Pancreas (tissue), 10 donors: Measurements from ENCODE around the gene ESRRB. TPM values are rescaled to one million over a fixed set of nuclear protein-coding genes. Genes with fewer than 3 reads are reported as not detected.

ENCODE experiments used
- ATAC-seq, 4 donors: fragments of 200-7000 bp; cut with Tn5 transposase; one replicate each; pipeline versions ENCODE4 v1.8.0 to v1.9.1; 2020; ENCODE audit warnings: mild to moderate bottlenecking in 4 of 4, moderate library complexity in 4 of 4
- DNase-seq, 6 donors: peaks; one replicate each; pipeline ENCODE4 v3.0.0-alpha.2; 2020
- FAIRE-seq: peaks from 2 replicates; lab custom pipeline; 2012; peaks lifted over from hg19 to GRCh38; lab: Jason Lieb, UNC
- H3K27ac ChIP-seq, 4 donors: fragments of 200-600 bp; sonication (generic); 1 replicate in 3 of 4; 2 replicates in 1 of 4; pipeline versions ENCODE4 v1.5.0 to v1.8.0; 2020
- H3K27me3 ChIP-seq, 4 donors: fragments of 200-600 bp; one replicate each; pipeline ENCODE4 v1.8.0; 2021
- H3K36me3 ChIP-seq, 3 donors: fragments of 200-600 bp; sonication (generic) in 1 of 3; one replicate each; pipeline versions ENCODE4 v1.5.0 to v1.8.0; 2020 to 2021
- H3K4me1 ChIP-seq, 3 donors: fragments of 200-600 bp; one replicate each; pipeline ENCODE4 v1.8.0; 2021
- H3K4me3 ChIP-seq, 4 donors: fragments of 200-600 bp; sonication (generic) in 2 of 4; one replicate each; pipeline versions ENCODE4 v1.5.0 to v1.8.0; 2020 to 2021
- H3K9me3 ChIP-seq, 4 donors: fragments of 200-600 bp; one replicate each; pipeline ENCODE4 v1.8.0; 2021
- CTCF ChIP-seq, 4 donors: fragments of 200-600 bp; sonication (generic) in 3 of 4; IDR thresholded peaks; one replicate each; pipeline versions ENCODE4 v1.5.0 to v1.8.0; 2021; ENCODE audit warnings: antibody characterized with exemption in 4 of 4
- whole genome bisulfite sequencing, 2 donors: extraction: QIAGEN DNeasy Blood & Tissue Kit; methylation state at CpG; one replicate each; pipeline ENCODE4 v1.1.7; 2013; 5-methylcytosine and 5-hydroxymethylcytosine counted together
- intact Hi-C, 3 donors: fragments of 100-400 bp; cut with DNase I; formaldehyde crosslinking; loops; one replicate each; pipeline versions ENCODE4 v1.11.1 to v1.14.2; 2022
- polyA plus RNA-seq, 2 donors: library from polyadenylated mRNA; stranded (reverse); fragments of 200-250 nt; gene quantifications; one replicate each; pipeline ENCODE4 v1.2.3, GENCODE V29; 2013
- total RNA-seq, 6 donors: library from RNA; stranded (reverse); fragmentation: NEBNext Ultra II Directional in 4 of 6; extraction: Animal tissue kit (Norgen Biotek cat#: 25700) in 4 of 6; gene quantifications; one replicate each; pipeline versions ENCODE4 v1.2.1 to v1.2.4, GENCODE V29; 2021 to 2023
- donor health status: healthy with polysubstance abuse.
- donor health status: DM: no; HTN: no; CAD: no; lungs with moderate emphysema.
- donor health status: DM: no; HTN: no; CAD: no.
- donor health status: control.
- donor health status: control.
- donor health status: Bipolar disorder and iron deficiency.
- donor health status: DM: yes; HTN: yes; CAD: no.
- donor health status: DM: no; HTN: no; CAD: no.
- donor health status: DM: no; HTN: no; CAD: no.
- donor health status: DM: yes; HTN: yes; CAD: no.

ESRRB gene
- total and polyA plus RNA-seq, 8 donors = 0.14 to 0.85 (median 0.50) TPM; not detected in 2

DNA sequence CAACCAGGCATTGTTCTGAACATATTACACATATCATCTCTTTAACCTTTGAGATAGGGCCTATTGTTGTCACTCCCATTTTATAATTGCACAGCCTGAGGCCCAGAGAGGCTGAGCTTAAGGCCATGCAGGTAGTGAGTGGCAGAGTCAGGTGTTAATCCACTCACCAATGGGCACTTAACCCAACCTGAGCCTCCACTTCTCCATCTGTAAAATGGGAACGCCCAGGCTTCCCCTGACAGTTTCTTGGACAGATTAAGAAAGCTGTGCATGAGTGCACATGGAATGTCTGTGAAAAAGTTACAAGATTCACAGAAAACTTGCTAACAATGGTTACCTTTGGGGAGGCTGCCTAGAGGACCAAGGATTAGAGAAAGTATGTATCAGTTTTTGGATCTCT is 32.9 kb downstream of the ESRRB start:
- DNase-seq (no peak), FAIRE-seq (no peak), ATAC-seq (no peak)
- H3K27ac ChIP-seq = no peak overlapping the region
- H3K9me3 ChIP-seq = no peaks in the 10 kb centered on the region
- H3K4me1 ChIP-seq = peaks cover 0 to 4% (median 0%) of the 10 kb centered on the region in 3 donors
- H3K4me3 ChIP-seq = no peak overlapping the region
- intact Hi-C loops = no loop called here
- H3K27me3 ChIP-seq = no peaks in the 10 kb centered on the region
- WGBS, 2 donors = 90 to 100% methylated on average over 1 of the region's 1 CpG
- H3K36me3 ChIP-seq = no peaks in the 10 kb centered on the region
- TF ChIP-seq CTCF (IDR thresholded peaks at IDR 0.05) = no peak

- DNase-seq = no peak
- Histone ChIP-seq H3K4me1 (peaks cover 0 to under 1% (median 0%) of the 10 kb centered on the region in 3 donors), H3K4me3 (no peak overlapping the region), H3K36me3 (no peaks in the 10 kb centered on the region), H3K27ac (no peak overlapping the region), H3K27me3 (no peaks in the 10 kb centered on the region), H3K9me3 (no peaks in the 10 kb centered on the region)
- no peak for TF ChIP-seq CTCF (IDR thresholded peaks at IDR 0.05)
- WGBS, 2 donors = 57 to 67% methylated on average over 5 of the region's 5 CpGs
- no peak for FAIRE-seq
- no peak for ATAC-seq
- intact Hi-C loops = no loop called here
Measured at GRCh38 chr14:76412501-76412900, 36.6 kb downstream of the ESRRB start.

- Histone ChIP-seq H3K4me1 (no peaks in the 10 kb centered on the region), H3K27me3 (no peaks in the 10 kb centered on the region), H3K36me3 (no peaks in the 10 kb centered on the region), H3K9me3 (no peaks in the 10 kb centered on the region), H3K4me3 (no peak overlapping the region), H3K27ac (no peak overlapping the region)
- 38 to 39% methylated on average over 16 to 23 of the region's 23 CpGs for WGBS, 2 donors
- DNase-seq (no peak), FAIRE-seq (no peak), ATAC-seq (no peak)
- intact Hi-C loops = no loop called here
- no peak for TF ChIP-seq CTCF (IDR thresholded peaks at IDR 0.05)
Measured at GRCh38 chr14:76413106-76413961, 37.4 kb downstream of the ESRRB start.

- WGBS, 2 donors = 17 to 28% methylated on average over 17 to 36 of the region's 36 CpGs
- intact Hi-C loops = no loop called here
- no peak for DNase-seq
Measured at GRCh38 chr14:76413962-76414600, 38.1 kb downstream of the ESRRB start.

More at GRCh38 chr14:76413962-76414600, 38.1 kb downstream of the ESRRB start:
- Histone ChIP-seq H3K4me3 (no peak overlapping the region), H3K9me3 (no peaks in the 10 kb centered on the region), H3K27me3 (no peaks in the 10 kb centered on the region), H3K4me1 (no peaks in the 10 kb centered on the region), H3K36me3 (no peaks in the 10 kb centered on the region), H3K27ac (no peak overlapping the region)
- no peak for TF ChIP-seq CTCF (IDR thresholded peaks at IDR 0.05)
- FAIRE-seq (no peak), ATAC-seq (no peak)
